GM12873 (cell line): Measurements from ENCODE around the gene MMP23B.

Experiments
- CTCF ChIP-seq: IDR thresholded peaks from 2 replicates; pipeline ENCODE4 v1.5.1; 2012; ENCODE audit warnings: low read depth, mild to moderate bottlenecking, moderate library complexity, low read length, control low read depth; ENCODE audit not compliant: insufficient read depth; ENCODE audit errors: missing control alignments

Gene MMP23B

GRCh38 chr1:1631782-1632420 is at the start of gene MMP23B:
Gene MMP23B, plus strand, starts transcription at chr1:1632173. Its CDS starts 46 bp downstream, at chr1:1632219.
- no peak for TF ChIP-seq CTCF

- TF ChIP-seq CTCF = no peak
Observed at GRCh38 chr1:1582585-1583346, 49.2 kb upstream of the MMP23B start.

- no peak for TF ChIP-seq CTCF
Observed at GRCh38 chr1:1583347-1584010, 48.5 kb upstream of the MMP23B start.

GRCh38 chr1:1591452-1591851 is 40.5 kb upstream of the MMP23B start:
- TF ChIP-seq CTCF = no peak

- no peak for TF ChIP-seq CTCF
Observed at GRCh38 chr1:1593834-1594601, 38.0 kb upstream of the MMP23B start.

- no peak for TF ChIP-seq CTCF
Observed at GRCh38 chr1:1594602-1595260, 37.2 kb upstream of the MMP23B start.
